Measurements from ENCODE around the gene CFL1. TPM values are rescaled to one million over a fixed set of nuclear protein-coding genes. Genes with fewer than 3 reads are reported as not detected.

CFL1 gene
- 1,000 to 10,000 TPM in 3 of 4 donors, 100 to 1,000 TPM in 1; 854 to 2,084 (median 1,613) TPM for polyA plus RNA-seq
- long read RNA-seq, donor 1, transcript CFL1-210 (2 exons, 1,509 nt) = minor isoform, 18 of 1,043 reads
- long read RNA-seq, donor 1, transcript CFL1-202 (4 exons, 860 nt) = minor isoform, 14 of 1,043 reads
- long read RNA-seq, donor 1, transcript CFL1-209 (3 exons, 647 nt) = minor isoform, 58 of 1,043 reads
- long read RNA-seq, donor 1, transcript CFL1-201 (4 exons, 1,234 nt) = major isoform, 914 of 1,043 reads
- long read RNA-seq, donor 1, partial matches to known transcripts = 25 of 1,043 reads
- long read RNA-seq, donor 1, other reads (novel, unspliced or antisense) = 0 of 1,043 reads
- long read RNA-seq, donor 2, transcript CFL1-210 (2 exons, 1,509 nt) = minor isoform, 8 of 360 reads
- long read RNA-seq, donor 2, transcript CFL1-201 (4 exons, 1,234 nt) = major isoform, 323 of 360 reads
- long read RNA-seq, donor 2, transcript CFL1-209 (3 exons, 647 nt) = minor isoform, 25 of 360 reads
- long read RNA-seq, donor 2, partial matches to known transcripts = 0 of 360 reads
- long read RNA-seq, donor 2, other reads (novel, unspliced or antisense) = 0 of 360 reads
- long read RNA-seq, donor 3, transcript CFL1-210 (2 exons, 1,509 nt) = minor isoform, 10 of 484 reads
- long read RNA-seq, donor 3, transcript CFL1-201 (4 exons, 1,234 nt) = major isoform, 398 of 484 reads
- long read RNA-seq, donor 3, transcript CFL1-209 (3 exons, 647 nt) = minor isoform, 51 of 484 reads
- long read RNA-seq, donor 3, transcript CFL1-202 (4 exons, 860 nt) = minor isoform, 5 of 484 reads
- long read RNA-seq, donor 3, partial matches to known transcripts = 14 of 484 reads
- long read RNA-seq, donor 3, other reads (novel, unspliced or antisense) = 0 of 484 reads
- long read RNA-seq, donor 4, transcript CFL1-201 (4 exons, 1,234 nt) = major isoform, 18 of 20 reads
- long read RNA-seq, donor 4, partial matches to known transcripts = 0 of 20 reads
- long read RNA-seq, donor 4, other reads (novel, unspliced or antisense) = 0 of 20 reads
- long read RNA-seq, donor 5, transcript CFL1-201 (4 exons, 1,234 nt) = major isoform, 92 of 145 reads
- long read RNA-seq, donor 5, transcript CFL1-209 (3 exons, 647 nt) = minor isoform, 41 of 145 reads
- long read RNA-seq, donor 5, partial matches to known transcripts = 11 of 145 reads
- long read RNA-seq, donor 5, other reads (novel, unspliced or antisense) = 0 of 145 reads
- long read RNA-seq, donor 6, transcript CFL1-209 (3 exons, 647 nt) = minor isoform, 31 of 530 reads
- long read RNA-seq, donor 6, transcript CFL1-210 (2 exons, 1,509 nt) = minor isoform, 11 of 530 reads
- long read RNA-seq, donor 6, transcript CFL1-202 (4 exons, 860 nt) = minor isoform, 7 of 530 reads
- long read RNA-seq, donor 6, transcript CFL1-201 (4 exons, 1,234 nt) = major isoform, 451 of 530 reads
- long read RNA-seq, donor 6, partial matches to known transcripts = 27 of 530 reads
- long read RNA-seq, donor 6, other reads (novel, unspliced or antisense) = 0 of 530 reads
- long read RNA-seq, donor 7 = 0 reads
- long read RNA-seq, donor 8, transcript CFL1-201 (4 exons, 1,234 nt) = major isoform, 60 of 69 reads
- long read RNA-seq, donor 8, transcript CFL1-209 (3 exons, 647 nt) = minor isoform, 7 of 69 reads
- long read RNA-seq, donor 8, partial matches to known transcripts = 0 of 69 reads
- long read RNA-seq, donor 8, other reads (novel, unspliced or antisense) = 0 of 69 reads
- long read RNA-seq, donor 9, transcript CFL1-209 (3 exons, 647 nt) = minor isoform, 7 of 101 reads
- long read RNA-seq, donor 9, transcript CFL1-201 (4 exons, 1,234 nt) = major isoform, 91 of 101 reads
- long read RNA-seq, donor 9, partial matches to known transcripts = 0 of 101 reads
- long read RNA-seq, donor 9, other reads (novel, unspliced or antisense) = 0 of 101 reads
- long read RNA-seq, donor 10, transcript CFL1-209 (3 exons, 647 nt) = minor isoform, 31 of 662 reads
- long read RNA-seq, donor 10, transcript CFL1-210 (2 exons, 1,509 nt) = minor isoform, 18 of 662 reads
- long read RNA-seq, donor 10, transcript CFL1-201 (4 exons, 1,234 nt) = major isoform, 568 of 662 reads
- long read RNA-seq, donor 10, transcript CFL1-202 (4 exons, 860 nt) = minor isoform, 5 of 662 reads
- long read RNA-seq, donor 10, partial matches to known transcripts = 33 of 662 reads
- long read RNA-seq, donor 10, other reads (novel, unspliced or antisense) = 0 of 662 reads

DNA sequence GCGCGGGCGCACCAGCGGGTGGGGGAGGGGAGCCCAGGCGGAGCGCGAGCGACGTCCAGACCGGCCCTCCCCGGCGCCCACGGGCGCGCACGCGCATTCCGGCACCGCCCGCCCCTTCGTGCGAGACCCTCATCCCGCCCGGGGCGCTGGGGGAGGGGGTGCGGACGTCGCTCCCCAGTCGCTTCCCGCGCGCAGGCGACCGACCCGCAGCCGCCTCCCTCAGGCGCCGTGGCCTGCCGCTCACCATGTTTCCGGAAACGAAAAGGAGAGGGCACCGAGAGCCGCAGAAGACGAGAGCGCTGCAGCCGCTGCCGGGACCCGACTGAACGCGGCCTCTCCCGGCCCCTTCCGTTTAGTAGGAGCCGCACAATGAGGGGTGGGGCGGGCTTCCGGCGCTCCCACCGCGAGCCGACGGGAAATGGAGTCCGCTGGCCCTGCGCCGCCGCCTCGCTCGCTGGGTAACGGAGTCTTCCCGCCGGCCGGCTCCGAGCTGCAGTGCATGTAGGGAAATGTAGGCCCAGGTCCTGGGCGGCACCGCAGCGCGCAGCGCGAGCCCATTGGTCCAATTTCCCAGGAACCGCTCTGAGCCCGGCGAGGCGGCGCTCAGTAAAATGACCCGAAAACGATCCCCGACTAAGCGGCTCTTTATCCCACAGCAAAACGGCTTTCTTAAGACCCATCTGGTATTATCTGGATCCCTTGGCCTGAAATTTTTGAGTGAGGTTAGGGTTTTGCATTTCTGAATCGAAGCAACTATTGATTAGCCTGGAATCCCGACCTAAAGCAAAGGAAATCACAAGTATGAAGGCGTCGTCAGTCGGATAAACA, at the start of gene CFL1:
CFL1 (minus strand) TSS at position 328 of the 828 bp plus-strand sequence; CDS start at position 247, 81 bp downstream.
- H3K4me1 ChIP-seq (ENCODE audit: control insufficient read depth in 3 of 3, insufficient read depth in 2 of 3, low read depth in 1 of 3, low read length in 2 of 3) = peaks cover 3 to 63% (median 4%) of the 10 kb centered on the region in 3 donors
- H3K36me3 ChIP-seq (ENCODE audit: control insufficient read depth in 3 of 3, insufficient read depth in 2 of 3, low read depth in 1 of 3, low read length in 3 of 3) = peaks cover 7 to 58% (median 20%) of the 10 kb centered on the region in 3 donors

DNA sequence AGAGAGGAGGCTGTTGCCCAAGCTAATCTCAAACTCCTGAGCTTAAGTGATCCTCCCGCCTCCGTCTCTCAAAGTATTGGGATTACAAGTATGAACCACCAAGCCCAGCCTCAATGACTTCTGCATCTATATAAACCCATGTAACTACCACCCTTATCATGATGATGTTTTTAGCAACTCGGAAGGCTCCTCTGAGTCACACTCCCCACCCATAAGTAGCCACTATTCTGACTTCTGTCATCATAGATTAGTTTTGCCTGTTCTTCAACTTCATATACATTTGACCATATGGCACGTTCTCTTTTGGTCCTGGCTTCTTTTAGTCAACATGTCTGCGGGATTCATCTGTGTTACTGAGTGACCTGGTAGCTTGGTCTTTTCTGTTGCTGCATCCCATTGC, 48.6 kb upstream of the CFL1 start:
- no peak overlapping the region for H3K27ac ChIP-seq (ENCODE audit: low read depth in 1 of 3, low read length in 2 of 3)
- WGBS, 3 donors = 75 to 81% (median 79%) methylated on average over 5 of the region's 5 CpGs
- FAIRE-seq = no peak
- H3K36me3 ChIP-seq (ENCODE audit: control insufficient read depth in 3 of 3, insufficient read depth in 2 of 3, low read depth in 1 of 3, low read length in 3 of 3) = no peaks in the 10 kb centered on the region
- no peaks in the 10 kb centered on the region for H3K4me1 ChIP-seq (ENCODE audit: control insufficient read depth in 3 of 3, insufficient read depth in 2 of 3, low read depth in 1 of 3, low read length in 2 of 3)
- peaks cover 0 to 51% (median 0%) of the 10 kb centered on the region in 3 donors for H3K27me3 ChIP-seq (ENCODE audit: control insufficient read depth in 3 of 3, insufficient read depth in 3 of 3, low read length in 3 of 3)
- H3K9me3 ChIP-seq (ENCODE audit: control insufficient read depth in 2 of 2, insufficient read depth in 1 of 2, low read depth in 1 of 2, low read length in 1 of 2) = no peaks in the 10 kb centered on the region
- DNase-seq = no peak
- H3K4me3 ChIP-seq (ENCODE audit: low read depth in 1 of 3, low read length in 3 of 3) = no peak overlapping the region

More for the DNA sequence above, at the start of gene CFL1:
- H3K9me3 ChIP-seq (ENCODE audit: control insufficient read depth in 2 of 2, insufficient read depth in 1 of 2, low read depth in 1 of 2, low read length in 1 of 2) = no peaks in the 10 kb centered on the region
- DNase-seq (peak; percentile 97 to 99), FAIRE-seq (no peak)
- H3K27me3 ChIP-seq (ENCODE audit: control insufficient read depth in 3 of 3, insufficient read depth in 3 of 3, low read length in 3 of 3) = no peaks in the 10 kb centered on the region
- peak within 1 kb of the TSS; percentile 64 to 95 (median 91) for H3K4me3 ChIP-seq (ENCODE audit: low read depth in 1 of 3, low read length in 3 of 3)
- H3K27ac ChIP-seq (ENCODE audit: low read depth in 1 of 3, low read length in 2 of 3) = peak within 1 kb of the TSS; percentile 95 to 98 (median 97)
- WGBS, 3 donors = 0 to 1% (median 0%) methylated on average over 63 to 92 of the region's 92 CpGs

- no peak for DNase-seq
- FAIRE-seq = no peak
- H3K27me3 ChIP-seq (ENCODE audit: control insufficient read depth in 3 of 3, insufficient read depth in 3 of 3, low read length in 3 of 3) = peaks cover 0 to 61% (median 0%) of the 10 kb centered on the region in 3 donors
Measured at GRCh38 chr11:65903715-65904114, 45.7 kb upstream of the CFL1 start.

DNA sequence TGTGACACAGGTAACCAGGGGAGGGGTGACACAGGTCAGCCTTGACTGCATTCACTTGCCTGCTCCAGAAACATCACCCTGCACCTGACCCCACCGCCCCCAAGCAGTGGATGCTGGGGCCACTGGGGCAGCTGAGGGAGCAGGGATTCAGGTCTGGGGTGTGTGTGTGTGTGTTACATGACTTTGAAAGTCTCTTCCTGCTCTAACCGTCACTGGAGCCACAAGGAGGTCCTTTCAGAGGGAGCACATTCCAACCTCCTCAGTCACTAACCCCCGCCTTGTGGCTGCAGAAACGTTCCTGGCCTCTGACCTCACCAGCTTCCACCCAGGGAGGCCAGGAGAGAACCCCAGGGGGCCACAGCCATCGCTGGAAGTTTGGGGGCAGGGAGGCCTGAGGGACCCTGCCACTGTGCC, 45.1 kb upstream of the CFL1 start:
- Histone ChIP-seq H3K4me1 (ENCODE audit: control insufficient read depth in 3 of 3, insufficient read depth in 2 of 3, low read depth in 1 of 3, low read length in 2 of 3) (peaks cover 0 to 17% (median 4%) of the 10 kb centered on the region in 3 donors), H3K9me3 (ENCODE audit: control insufficient read depth in 2 of 2, insufficient read depth in 1 of 2, low read depth in 1 of 2, low read length in 1 of 2) (no peaks in the 10 kb centered on the region), H3K4me3 (ENCODE audit: low read depth in 1 of 3, low read length in 3 of 3) (no peak overlapping the region), H3K27me3 (ENCODE audit: control insufficient read depth in 3 of 3, insufficient read depth in 3 of 3, low read length in 3 of 3) (peaks cover 0 to 66% (median 0%) of the 10 kb centered on the region in 3 donors), H3K27ac (ENCODE audit: low read depth in 1 of 3, low read length in 2 of 3) (no peak overlapping the region), H3K36me3 (ENCODE audit: control insufficient read depth in 3 of 3, insufficient read depth in 2 of 3, low read depth in 1 of 3, low read length in 3 of 3) (no peaks in the 10 kb centered on the region)
- FAIRE-seq (no peak), DNase-seq (no peak)
- 13 to 29% (median 22%) methylated on average over 5 of the region's 5 CpGs for WGBS, 3 donors

More at GRCh38 chr11:65903715-65904114, 45.7 kb upstream of the CFL1 start:
- Histone ChIP-seq H3K4me3 (ENCODE audit: low read depth in 1 of 3, low read length in 3 of 3) (no peak overlapping the region), H3K9me3 (ENCODE audit: control insufficient read depth in 2 of 2, insufficient read depth in 1 of 2, low read depth in 1 of 2, low read length in 1 of 2) (no peaks in the 10 kb centered on the region), H3K4me1 (ENCODE audit: control insufficient read depth in 3 of 3, insufficient read depth in 2 of 3, low read depth in 1 of 3, low read length in 2 of 3) (peaks cover 0 to 17% (median 4%) of the 10 kb centered on the region in 3 donors), H3K36me3 (ENCODE audit: control insufficient read depth in 3 of 3, insufficient read depth in 2 of 3, low read depth in 1 of 3, low read length in 3 of 3) (no peaks in the 10 kb centered on the region), H3K27ac (ENCODE audit: low read depth in 1 of 3, low read length in 2 of 3) (no peak overlapping the region)
- 19 to 60% (median 52%) methylated on average over 8 of the region's 8 CpGs for WGBS, 3 donors

DNA sequence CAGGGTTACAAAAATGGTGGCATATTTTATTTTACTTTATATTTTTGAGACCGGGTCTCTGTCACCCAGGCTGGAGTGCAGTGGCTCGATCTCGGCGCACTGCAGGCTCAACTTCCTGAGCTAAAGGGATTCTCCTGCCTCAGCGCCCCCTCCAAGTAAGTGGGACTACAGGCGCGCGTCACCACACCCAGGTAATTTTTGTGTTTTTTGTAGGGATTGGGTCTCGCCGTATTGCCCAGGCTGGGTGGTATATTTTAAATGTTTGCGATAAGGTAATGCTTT, 42.9 kb upstream of the CFL1 start:
- no peak for DNase-seq
- Histone ChIP-seq H3K9me3 (ENCODE audit: control insufficient read depth in 2 of 2, insufficient read depth in 1 of 2, low read depth in 1 of 2, low read length in 1 of 2) (no peaks in the 10 kb centered on the region), H3K27ac (ENCODE audit: low read depth in 1 of 3, low read length in 2 of 3) (peak overlapping the region in 1 of 3 donors; percentile 16), H3K4me3 (ENCODE audit: low read depth in 1 of 3, low read length in 3 of 3) (no peak overlapping the region), H3K4me1 (ENCODE audit: control insufficient read depth in 3 of 3, insufficient read depth in 2 of 3, low read depth in 1 of 3, low read length in 2 of 3) (peaks cover 0 to 17% (median 4%) of the 10 kb centered on the region in 3 donors), H3K36me3 (ENCODE audit: control insufficient read depth in 3 of 3, insufficient read depth in 2 of 3, low read depth in 1 of 3, low read length in 3 of 3) (no peaks in the 10 kb centered on the region), H3K27me3 (ENCODE audit: control insufficient read depth in 3 of 3, insufficient read depth in 3 of 3, low read length in 3 of 3) (peaks cover 0 to 71% (median 0%) of the 10 kb centered on the region in 3 donors)
- no peak for FAIRE-seq
- 50 to 66% (median 58%) methylated on average over 11 of the region's 11 CpGs for WGBS, 3 donors

GRCh38 chr11:65900125-65900898, 42.3 kb upstream of the CFL1 start, which contains the start of gene FOSL1:
TSS of gene FOSL1 (minus strand) at chr11:65900388. CDS start at chr11:65900339, 49 bp downstream.
- Histone ChIP-seq H3K36me3 (ENCODE audit: control insufficient read depth in 3 of 3, insufficient read depth in 2 of 3, low read depth in 1 of 3, low read length in 3 of 3) (no peaks in the 10 kb centered on the region), H3K27ac (ENCODE audit: low read depth in 1 of 3, low read length in 2 of 3) (peak within 1 kb of the TSS in 1 of 3 donors; percentile 88), H3K4me1 (ENCODE audit: control insufficient read depth in 3 of 3, insufficient read depth in 2 of 3, low read depth in 1 of 3, low read length in 2 of 3) (peaks cover 0 to 17% (median 4%) of the 10 kb centered on the region in 3 donors), H3K4me3 (ENCODE audit: low read depth in 1 of 3, low read length in 3 of 3) (peak within 1 kb of the TSS in 2 of 3 donors; percentile 48 to 58), H3K27me3 (ENCODE audit: control insufficient read depth in 3 of 3, insufficient read depth in 3 of 3, low read length in 3 of 3) (peaks cover 0 to 76% (median 0%) of the 10 kb centered on the region in 3 donors), H3K9me3 (ENCODE audit: control insufficient read depth in 2 of 2, insufficient read depth in 1 of 2, low read depth in 1 of 2, low read length in 1 of 2) (no peaks in the 10 kb centered on the region)
- FAIRE-seq = no peak
- peak; percentile 96 for DNase-seq
- WGBS, 3 donors = 1% methylated on average over 67 to 80 of the region's 80 CpGs
